ENCODE data around the gene NPC1L1. TPM values are rescaled to one million over a fixed set of nuclear protein-coding genes. Genes with fewer than 3 reads are reported as not detected.

The NPC1L1 gene
- polyA plus RNA-seq, 1 donor (not counting 4 experiments of a cell fraction or from before 2014, with no cell fraction given): 0.01 TPM

GRCh38 chr7:44581879-44582603, 40.9 kb upstream of the NPC1L1 start, which contains the start of gene TMED4:
TSS of gene TMED4 (minus strand) at chr7:44582231. CDS start at chr7:44582206, 25 bp downstream.
- no peaks in the 10 kb centered on the region for H3K27me3 ChIP-seq (ENCODE audit: control insufficient read depth, extremely low read depth, insufficient read depth, low read length)
- H3K9me3 ChIP-seq (ENCODE audit: control insufficient read depth, low read depth, low read length): no peaks in the 10 kb centered on the region
- dilution Hi-C loops (cut with MboI; ENCODE audit: extremely low pct_ligation_motif_present, low sequenced_read_pairs): no loop called here
- peak within 1 kb of the TSS; percentile 95 for H3K9ac ChIP-seq (ENCODE audit: control insufficient read depth, extremely low read depth, insufficient read depth, low read length)
- peaks cover 32% of the 10 kb centered on the region for H3K79me2 ChIP-seq (ENCODE audit: control insufficient read depth, insufficient read depth, low read length)
- DNase-seq (ENCODE audit: low read depth, low spot score) (peak; percentile 97), FAIRE-seq (peak; percentile 32)
- peak within 1 kb of the TSS; percentile 98 for H2AFZ ChIP-seq (ENCODE audit: control insufficient read depth, low read length)
- TF ChIP-seq EZH2 (IDR thresholded peaks at IDR 0.05; ENCODE audit: low read length) (no peak), CTCF (optimal IDR thresholded peaks at IDR 0.05 in 1 of 3, IDR thresholded peaks at IDR 0.05 in 1 of 3, conservative IDR thresholded peaks at IDR 0.05 in 1 of 3; ENCODE audit: extremely low read depth in 1 of 3, insufficient read depth in 2 of 3, low read length in 3 of 3) (no peak)
- peaks cover 8 to 13% of the 10 kb centered on the region in 2 experiments for H3K36me3 ChIP-seq (ENCODE audit: control insufficient read depth in 2 of 2, extremely low read depth in 1 of 2, insufficient read depth in 2 of 2, low read length in 2 of 2)
- H3K9me1 ChIP-seq (ENCODE audit: control insufficient read depth, extremely low read depth, insufficient read depth, low read length): no peaks in the 10 kb centered on the region
- H4K20me1 ChIP-seq (ENCODE audit: control insufficient read depth, extremely low read depth, insufficient read depth, low read length): no peaks in the 10 kb centered on the region
- peaks cover 17% of the 10 kb centered on the region for H3K4me1 ChIP-seq (ENCODE audit: control insufficient read depth, extremely low read depth, insufficient read depth, low read length)
- H3K4me3 ChIP-seq (ENCODE audit: control insufficient read depth in 2 of 3, extremely low read depth in 1 of 3, insufficient read depth in 2 of 3, low read depth in 1 of 3, low read length in 3 of 3): peak within 1 kb of the TSS; percentile 90 to 94 (median 91)
- H3K4me2 ChIP-seq (ENCODE audit: control insufficient read depth, extremely low read depth, insufficient read depth, low read depth, low read length): peak within 1 kb of the TSS; percentile 87
- peak within 1 kb of the TSS; percentile 96 for H3K27ac ChIP-seq (ENCODE audit: control insufficient read depth, insufficient read depth, low read length)

GRCh38 chr7:44580945-44581878, 40.1 kb upstream of the NPC1L1 start:
- peak overlapping the region; percentile 82 to 91 (median 88) for H3K4me3 ChIP-seq (ENCODE audit: control insufficient read depth in 2 of 3, extremely low read depth in 1 of 3, insufficient read depth in 2 of 3, low read depth in 1 of 3, low read length in 3 of 3)
- H2AFZ ChIP-seq (ENCODE audit: control insufficient read depth, low read length): peak overlapping the region; percentile 65
- TF ChIP-seq EZH2 (IDR thresholded peaks at IDR 0.05; ENCODE audit: low read length): no peak
- TF ChIP-seq CTCF (optimal IDR thresholded peaks at IDR 0.05 in 1 of 3, IDR thresholded peaks at IDR 0.05 in 1 of 3, conservative IDR thresholded peaks at IDR 0.05 in 1 of 3; ENCODE audit: extremely low read depth in 1 of 3, insufficient read depth in 2 of 3, low read length in 3 of 3): no peak
- H4K20me1 ChIP-seq (ENCODE audit: control insufficient read depth, extremely low read depth, insufficient read depth, low read length): no peaks in the 10 kb centered on the region
- no peak for FAIRE-seq
- peak overlapping the region; percentile 87 for H3K4me2 ChIP-seq (ENCODE audit: control insufficient read depth, extremely low read depth, insufficient read depth, low read depth, low read length)
- H3K27ac ChIP-seq (ENCODE audit: control insufficient read depth, insufficient read depth, low read length): peak overlapping the region; percentile 73
- peak overlapping the region; percentile 95 for H3K9ac ChIP-seq (ENCODE audit: control insufficient read depth, extremely low read depth, insufficient read depth, low read length)
- H3K4me1 ChIP-seq (ENCODE audit: control insufficient read depth, extremely low read depth, insufficient read depth, low read length): peaks cover 17% of the 10 kb centered on the region
- H3K9me3 ChIP-seq (ENCODE audit: control insufficient read depth, low read depth, low read length): no peaks in the 10 kb centered on the region
- no peaks in the 10 kb centered on the region for H3K9me1 ChIP-seq (ENCODE audit: control insufficient read depth, extremely low read depth, insufficient read depth, low read length)
- H3K79me2 ChIP-seq (ENCODE audit: control insufficient read depth, insufficient read depth, low read length): peaks cover 32% of the 10 kb centered on the region
- peaks cover 9 to 14% of the 10 kb centered on the region in 2 experiments for H3K36me3 ChIP-seq (ENCODE audit: control insufficient read depth in 2 of 2, extremely low read depth in 1 of 2, insufficient read depth in 2 of 2, low read length in 2 of 2)
- no peak for DNase-seq (ENCODE audit: low read depth, low spot score)
- dilution Hi-C loops (cut with MboI; ENCODE audit: extremely low pct_ligation_motif_present, low sequenced_read_pairs): no loop called here
- no peaks in the 10 kb centered on the region for H3K27me3 ChIP-seq (ENCODE audit: control insufficient read depth, extremely low read depth, insufficient read depth, low read length)

Measured in keratinocyte (primary cell).